A549 (cell line): ENCODE results near the gene ACOX1.

Experiments
- CBX8 ChIP-seq: fragments of 200-600 bp; sonication (generic); IDR thresholded peaks from 2 replicates; pipeline ENCODE4 v1.6.1; 2016
- CTCF ChIP-seq: fragments of >200 bp; sonication (Bioruptor Twin); formaldehyde crosslinking; IDR thresholded peaks from 3 replicates; pipeline ENCODE4 v1.5.1; 2016
- POLR2A ChIP-seq: IDR thresholded peaks from 2 replicates; pipeline ENCODE4 v1.6.1; 2012; ENCODE audit warnings: mild to moderate bottlenecking, low read length
- REST ChIP-seq: fragments of 200-600 bp; sonication (generic); IDR thresholded peaks from 2 replicates; pipeline ENCODE4 v1.6.1; 2016; ENCODE audit warnings: antibody characterized with exemption, mild to moderate bottlenecking, moderate library complexity
- TP53 ChIP-seq: fragments of 250-450 bp; sonication (Bioruptor Pico); IDR thresholded peaks from 2 replicates; pipeline ENCODE4 v1.5.0; 2021; ENCODE audit warnings: mild to moderate bottlenecking, moderate library complexity
- ZC3H11A ChIP-seq: fragments of 450-650 bp; IDR thresholded peaks from 2 replicates; pipeline ENCODE4 v1.6.1; 2014; ENCODE audit warnings: antibody characterized with exemption, mild to moderate bottlenecking

- TF ChIP-seq TP53 (CRISPR knock-in tag): no peak
- TF ChIP-seq CTCF: no peak
- TF ChIP-seq POLR2A: no peak
- TF ChIP-seq CBX8: no peak
- TF ChIP-seq ZC3H11A: no peak
- no peak for TF ChIP-seq REST
Measured at GRCh38 chr17:76013377-76013932, 34.5 kb upstream of the ACOX1 start.
